ENCODE measurements around the gene CHRNE.
A peak's percentile ranks its signal among the peaks of the same experiment; 100 is the strongest.

Gene CHRNE

GRCh38 chr17:4901648-4902344, 1.1 kb downstream of the CHRNE start:
- no peak for DNase-seq

DNA sequence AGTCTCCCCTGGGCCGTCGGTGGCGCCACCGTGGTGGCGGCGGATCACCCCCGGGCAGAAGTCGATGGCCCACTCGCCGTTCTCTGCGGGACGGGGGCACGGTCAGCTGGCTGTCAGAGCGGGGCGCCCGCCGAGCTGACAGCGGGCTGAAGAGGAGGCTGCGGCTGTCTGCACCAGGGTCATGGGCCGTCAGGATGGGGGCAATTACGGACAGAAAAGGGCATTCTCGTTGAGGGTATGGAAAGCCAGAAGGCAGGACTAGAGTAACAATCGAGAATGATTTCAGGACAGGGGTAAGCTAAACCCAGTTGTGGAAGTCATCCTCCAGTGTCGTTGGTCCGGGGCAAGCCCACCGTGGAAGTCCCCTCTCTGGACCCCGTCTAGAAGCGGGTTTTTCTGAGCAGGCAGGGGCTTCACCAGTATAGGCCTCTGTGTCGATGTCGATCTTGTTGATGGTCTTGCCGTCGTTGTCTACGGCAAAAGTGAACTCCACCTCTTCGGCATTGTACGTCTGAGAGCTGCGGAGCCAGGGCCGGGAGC, 1.7 kb downstream of the CHRNE start:
- no peak for DNase-seq

DNA sequence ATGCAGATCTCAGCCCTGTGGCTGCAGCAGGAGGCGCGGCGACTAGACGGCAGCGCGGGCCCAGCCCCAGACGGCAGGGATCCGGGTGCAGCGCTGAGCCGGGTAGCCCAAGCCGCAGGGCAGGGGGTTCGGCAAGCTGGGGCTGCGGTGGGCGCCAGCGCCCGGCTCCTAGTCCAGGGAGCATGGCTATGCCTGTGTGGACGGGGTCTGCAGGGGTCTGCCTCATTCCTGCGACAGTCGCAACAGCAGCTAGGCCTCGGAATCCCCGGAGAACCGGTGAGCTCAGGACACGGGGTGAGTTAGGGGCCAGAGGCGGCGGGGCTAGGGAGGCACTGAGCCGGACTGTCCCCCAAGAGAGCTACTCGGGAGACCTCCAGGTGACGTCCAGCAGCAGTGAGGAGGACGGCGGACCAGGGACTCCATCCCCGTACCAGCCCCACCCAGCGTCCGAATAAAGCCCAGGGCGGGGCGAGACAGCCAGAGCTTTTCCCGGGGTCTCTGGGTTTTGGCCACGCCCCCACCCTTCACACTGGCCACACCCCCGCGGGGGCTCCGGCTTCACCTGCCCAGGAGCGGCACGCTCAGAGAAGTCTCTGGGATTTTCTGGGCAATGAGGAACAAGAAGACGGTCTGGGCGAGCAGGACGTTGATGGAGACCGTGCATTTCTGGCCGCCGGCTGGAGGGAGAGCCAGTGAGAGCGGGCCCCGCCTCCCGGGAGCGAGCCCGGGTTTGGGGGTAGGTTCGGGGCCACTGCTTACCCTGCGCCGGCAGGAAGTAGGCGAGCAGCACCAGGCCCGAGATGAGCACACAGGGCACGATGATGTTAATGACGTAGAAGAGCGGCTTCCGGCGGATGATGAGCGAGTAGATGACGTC, 2.4 kb downstream of the CHRNE start:
- DNase-seq, result peak; percentile 80

- peak; percentile 95 for DNase-seq
Measured at GRCh38 chr17:4899341-4900230, 3.3 kb downstream of the CHRNE start, which contains the start of gene C17orf107. TSS of gene C17orf107 (plus strand) at chr17:4899536. CDS start at chr17:4899763, 227 bp downstream.

- DNase-seq, result no peak
Measured at GRCh38 chr17:4898927-4899326, 4.0 kb downstream of the CHRNE start.

DNA sequence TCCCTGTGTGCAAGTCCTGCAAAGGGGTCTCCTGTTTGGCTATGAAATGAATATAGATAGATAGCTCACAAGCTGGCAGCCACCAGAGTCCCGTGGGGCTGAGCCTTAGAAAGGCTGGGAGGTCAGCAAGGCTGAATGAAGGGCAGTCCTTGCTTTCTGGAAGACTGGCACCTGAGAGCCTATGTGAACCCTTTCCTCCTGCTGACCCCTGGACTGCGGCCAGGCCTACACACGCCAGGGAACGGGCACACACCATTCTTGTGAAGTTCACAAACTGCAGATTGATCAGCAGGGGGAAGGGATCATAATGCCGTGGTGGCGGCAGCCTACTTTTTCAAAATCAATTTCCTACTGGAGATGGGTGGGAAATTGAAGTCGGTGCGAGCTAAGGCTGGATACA, 4.5 kb downstream of the CHRNE start:
- no peak for DNase-seq

DNA sequence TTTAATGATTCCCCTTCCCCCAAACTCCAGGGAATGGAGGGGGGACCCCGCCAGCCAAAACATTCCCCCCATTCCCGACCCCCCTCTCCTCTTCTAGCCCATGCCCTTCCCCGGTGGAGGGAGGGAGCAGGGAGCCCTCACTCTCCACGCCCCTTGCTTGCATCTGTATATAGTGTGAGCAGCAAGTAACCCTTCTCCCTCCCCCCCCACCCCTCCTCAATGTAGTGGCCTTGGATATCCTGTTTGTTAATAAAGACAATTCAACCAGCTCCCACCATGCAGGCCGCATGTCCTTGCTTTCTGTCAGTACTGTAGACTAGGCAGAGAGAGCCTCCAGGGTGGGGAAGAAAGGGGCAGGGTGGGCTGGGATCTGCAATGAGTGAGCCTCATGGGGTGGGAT, 5.1 kb downstream of the CHRNE start:
- no peak for DNase-seq

DNA sequence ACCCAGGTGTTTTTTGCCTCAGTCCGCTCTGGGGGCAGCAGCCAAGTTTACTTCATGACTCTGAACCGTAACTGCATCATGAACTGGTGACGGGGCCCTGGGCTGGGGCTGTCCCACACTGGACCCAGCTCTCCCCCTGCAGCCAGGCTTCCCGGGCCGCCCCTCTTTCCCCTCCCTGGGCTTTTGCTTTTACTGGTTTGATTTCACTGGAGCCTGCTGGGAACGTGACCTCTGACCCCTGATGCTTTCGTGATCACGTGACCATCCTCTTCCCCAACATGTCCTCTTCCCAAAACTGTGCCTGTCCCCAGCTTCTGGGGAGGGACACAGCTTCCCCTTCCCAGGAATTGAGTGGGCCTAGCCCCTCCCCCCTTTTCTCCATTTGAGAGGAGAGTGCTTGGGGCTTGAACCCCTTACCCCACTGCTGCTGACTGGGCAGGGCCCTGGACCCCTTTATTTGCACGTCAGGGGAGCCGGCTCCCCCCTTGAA, 5.7 kb downstream of the CHRNE start:
- no peak for DNase-seq

GRCh38 chr17:4896332-4897197, 6.3 kb downstream of the CHRNE start:
- no peak for DNase-seq

GRCh38 chr17:4895657-4896331, 7.1 kb downstream of the CHRNE start:
- no peak for DNase-seq

GRCh38 chr17:4895121-4895520, 7.8 kb downstream of the CHRNE start:
- DNase-seq, result no peak

- no peak for DNase-seq
Measured at GRCh38 chr17:4893721-4894560, 9.0 kb downstream of the CHRNE start.

DNA sequence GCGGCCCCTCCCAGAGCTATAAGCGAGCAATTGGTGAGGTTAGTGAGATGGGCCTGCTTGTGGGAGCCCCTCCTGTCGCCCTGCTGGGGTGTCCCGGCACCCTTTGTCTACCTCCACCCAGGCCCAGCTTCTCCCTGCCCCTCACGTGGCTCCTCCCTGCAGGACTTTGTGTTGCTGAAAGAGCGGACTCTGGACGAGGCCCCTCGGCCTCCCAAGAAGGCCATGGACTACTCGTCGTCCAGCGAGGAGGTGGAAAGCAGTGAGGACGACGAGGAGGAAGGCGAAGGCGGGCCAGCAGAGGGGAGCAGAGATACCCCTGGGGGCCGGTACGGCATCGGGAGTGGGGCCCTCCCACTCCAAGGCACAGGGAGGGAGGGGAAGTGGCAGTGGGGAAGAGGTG, 9.6 kb downstream of the CHRNE start:
- no peak for DNase-seq

DNA sequence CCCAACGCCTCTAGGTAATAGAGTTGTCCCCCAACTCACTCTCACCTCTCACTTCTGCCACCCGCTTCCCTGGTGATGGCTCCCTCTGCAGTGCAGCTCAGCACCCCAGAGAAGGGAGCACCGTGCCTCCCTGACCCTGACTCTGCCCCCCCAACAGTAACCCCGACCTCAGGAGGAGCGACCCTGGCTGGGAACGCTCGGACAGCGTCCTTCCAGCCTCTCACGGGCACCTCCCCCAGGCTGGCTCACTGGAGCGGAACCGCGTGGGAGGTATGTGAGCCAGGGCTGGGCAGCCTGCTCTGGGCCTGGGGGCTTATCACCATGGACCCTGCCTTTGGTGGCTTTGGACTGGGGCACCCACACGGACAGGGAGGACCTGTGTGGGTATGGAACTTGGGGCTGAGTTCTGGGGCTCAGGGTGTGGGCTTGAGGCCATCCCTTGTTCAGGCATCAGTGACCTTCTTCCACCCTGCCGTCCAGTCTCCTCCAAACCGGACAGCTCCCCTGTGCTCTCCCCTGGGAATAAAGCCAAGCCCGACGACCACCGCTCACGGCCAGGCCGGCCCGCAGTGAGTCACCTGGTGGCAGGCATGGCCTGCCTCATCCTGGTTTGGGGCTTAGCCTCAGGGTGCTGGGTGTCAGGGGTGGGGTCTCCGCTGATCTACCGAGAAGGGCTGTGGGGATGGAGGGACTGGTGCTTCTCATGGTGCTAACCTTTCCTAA, 10.2 kb downstream of the CHRNE start:
- no peak for DNase-seq

DNA sequence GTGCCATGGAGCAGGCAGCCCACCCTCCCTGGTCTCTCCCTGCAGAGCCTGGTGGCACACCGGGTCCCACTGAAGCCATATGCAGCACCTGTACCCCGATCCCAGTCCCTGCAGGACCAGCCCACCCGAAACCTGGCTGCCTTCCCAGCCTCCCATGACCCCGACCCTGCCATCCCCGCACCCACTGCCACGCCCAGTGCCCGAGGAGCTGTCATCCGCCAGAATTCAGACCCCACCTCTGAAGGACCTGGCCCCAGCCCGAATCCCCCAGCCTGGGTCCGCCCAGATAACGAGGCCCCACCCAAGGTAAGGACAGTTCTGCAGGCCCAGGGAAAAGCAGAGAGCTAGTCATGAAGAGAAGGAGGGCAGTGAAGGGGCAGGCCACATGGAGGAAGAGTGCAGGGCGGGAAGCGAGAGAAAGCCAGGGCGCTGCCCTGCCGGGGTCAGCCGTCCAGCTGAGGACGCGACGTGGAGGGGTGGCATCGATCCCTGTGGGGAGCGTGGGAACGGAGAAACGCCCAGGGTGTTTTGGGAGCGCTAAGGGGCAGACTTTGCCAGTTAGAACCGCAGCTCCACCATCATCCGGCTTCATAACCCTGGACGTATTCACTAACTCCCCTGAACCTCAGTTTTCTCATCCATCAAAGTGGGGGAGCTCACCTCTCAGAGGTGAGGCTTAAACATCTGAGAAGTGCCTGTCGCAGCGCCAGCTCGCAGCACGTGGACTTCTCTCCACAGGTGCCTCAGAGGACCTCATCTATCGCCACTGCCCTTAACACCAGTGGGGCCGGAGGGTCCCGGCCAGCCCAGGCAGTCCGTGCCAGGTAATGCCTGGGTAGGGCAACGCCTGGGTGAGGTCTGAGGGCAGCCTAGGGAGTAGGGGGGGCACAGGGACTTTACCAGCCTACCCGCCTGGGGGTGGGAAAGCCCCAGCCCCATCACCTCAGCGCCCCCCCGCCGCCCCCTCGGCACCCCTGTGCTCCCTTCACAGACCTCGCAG, 11.2 kb downstream of the CHRNE start:
- DNase-seq, result no peak

- DNase-seq, result no peak
Measured at GRCh38 chr17:4887581-4887980, 15.3 kb downstream of the CHRNE start.

DNA sequence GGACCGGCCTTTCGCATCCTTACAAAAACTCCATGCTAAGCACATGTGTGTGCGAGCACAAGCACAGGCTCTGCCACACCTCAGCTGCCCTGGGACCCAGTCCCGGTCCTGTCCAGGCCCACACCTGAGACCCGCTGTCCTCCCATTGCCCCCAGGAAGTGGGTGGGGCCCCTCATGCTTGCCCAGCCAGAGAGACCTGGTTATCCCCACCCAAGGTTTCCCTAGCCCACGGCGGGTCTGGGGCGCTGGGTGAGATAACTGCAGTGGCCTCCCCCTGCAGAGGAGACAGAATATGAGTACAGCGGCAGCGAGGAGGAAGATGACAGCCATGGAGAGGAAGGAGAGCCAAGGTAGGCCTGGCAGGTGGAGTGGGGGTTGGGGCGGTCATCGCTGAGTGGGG, 16.1 kb downstream of the CHRNE start:
- no peak for DNase-seq

- DNase-seq, result no peak
Measured at GRCh38 chr17:4884489-4884888, 18.4 kb downstream of the CHRNE start.
